GM06990 (cell line): Measurements from ENCODE around the gene AXIN1.
"Not testable (repeated sequence)": the region's sequence is repeated elsewhere in the genome, so short reads cannot be mapped to it uniquely, and the experiment has no call there.

ENCODE experiments used
- DNase-seq: peaks from one replicate; pipeline ENCODE4 v3.0.0-alpha.2; 2011; ENCODE audit not compliant: insufficient read length; ENCODE audit errors: extremely low read depth
- H3K27me3 ChIP-seq: replicated peaks from 2 replicates; pipeline ENCODE4 v1.6.0; 2011; ENCODE audit warnings: low read length; ENCODE audit not compliant: control insufficient read depth, insufficient read depth
- H3K36me3 ChIP-seq: 2 replicates; pipeline ENCODE4 v1.5.1; 2011; ENCODE audit warnings: low read length; ENCODE audit not compliant: control insufficient read depth, insufficient read depth
- H3K4me3 ChIP-seq: replicated peaks from 2 replicates; pipeline ENCODE4 v1.5.1; 2011; ENCODE audit warnings: low read depth, mild to moderate bottlenecking, control low read depth, low read length
- CTCF ChIP-seq: IDR thresholded peaks from 2 replicates; pipeline ENCODE4 v1.5.1; 2011; ENCODE audit warnings: low read length, control low read depth, mild to moderate bottlenecking, inconsistent platforms; ENCODE audit not compliant: insufficient read depth, poor library complexity, severe bottlenecking

The AXIN1 gene

GRCh38 chr16:339680-340079 is 12.8 kb downstream of the AXIN1 start:
- peaks cover 6% of the 10 kb centered on the region for H3K36me3 ChIP-seq
- no peak for TF ChIP-seq CTCF
- DNase-seq, result no peak
- H3K4me3 ChIP-seq, result no peak overlapping the region
- no peaks in the 10 kb centered on the region for H3K27me3 ChIP-seq

GRCh38 chr16:337975-338575 is 14.4 kb downstream of the AXIN1 start:
- Histone ChIP-seq H3K4me3 (no peak overlapping the region), H3K27me3 (no peaks in the 10 kb centered on the region), H3K36me3 (peaks cover 6% of the 10 kb centered on the region)
- TF ChIP-seq CTCF, result no peak
- no peak for DNase-seq

GRCh38 chr16:337437-337836 is 15.1 kb downstream of the AXIN1 start:
- Histone ChIP-seq H3K36me3 (peaks cover 2% of the 10 kb centered on the region), H3K4me3 (no peak overlapping the region), H3K27me3 (no peaks in the 10 kb centered on the region)
- TF ChIP-seq CTCF, result no peak
- DNase-seq, result no peak

- Histone ChIP-seq H3K4me3 (no peak overlapping the region), H3K36me3 (peaks cover 1% of the 10 kb centered on the region; the same call in 1 of the 2 replicates), H3K27me3 (no peaks in the 10 kb centered on the region)
- no peak for DNase-seq
- no peak for TF ChIP-seq CTCF
These were observed 16.3 kb downstream of the AXIN1 start for GRCh38 chr16:336269-336668.

GRCh38 chr16:334861-335632 is 17.5 kb downstream of the AXIN1 start:
- not testable (repeated sequence) for H3K36me3 ChIP-seq, H3K27me3 ChIP-seq, DNase-seq, H3K4me3 ChIP-seq

GRCh38 chr16:334164-334832 is 18.2 kb downstream of the AXIN1 start:
- H3K4me3 ChIP-seq, H3K27me3 ChIP-seq, DNase-seq, H3K36me3 ChIP-seq: not testable (repeated sequence)
